Esophagus squamous epithelium (tissue), 5 donors: ENCODE measurements around the gene OPCML. TPM values are rescaled to one million over a fixed set of nuclear protein-coding genes. Genes with fewer than 3 reads are reported as not detected.

Source experiments
- DNase-seq: peaks from one replicate; lab custom pipeline; 2025; lab: John Stamatoyannopoulos, UW
- H3K27ac ChIP-seq, 4 donors: fragments of 200-600 bp; sonication (generic); one replicate each; pipeline ENCODE4 v1.5.1; 2016 to 2019; ENCODE audit warnings: mild to moderate bottlenecking in 1 of 4
- H3K27me3 ChIP-seq, 4 donors: fragments of 200-600 bp; sonication (generic); 1 replicate in 3 of 4; 2 replicates in 1 of 4; pipeline versions ENCODE4 v1.5.1 to v1.6.0; 2017 to 2021; ENCODE audit warnings: antibody characterized with exemption in 1 of 4
- H3K36me3 ChIP-seq, 3 donors: fragments of 200-600 bp; sonication (generic); one replicate each; pipeline ENCODE4 v1.5.1; 2016 to 2019
- H3K4me1 ChIP-seq, 3 donors: fragments of 200-600 bp; sonication (generic); one replicate each; pipeline ENCODE4 v1.5.1; 2017 to 2019
- H3K4me3 ChIP-seq, 4 donors: fragments of 200-600 bp; sonication (generic); 1 replicate in 3 of 4; 2 replicates in 1 of 4; pipeline ENCODE4 v1.5.1; 2016 to 2019; ENCODE audit warnings: mild to moderate bottlenecking in 2 of 4, moderate library complexity in 1 of 4
- H3K9me3 ChIP-seq, 3 donors: fragments of 200-600 bp; sonication (generic); one replicate each; pipeline ENCODE4 v1.5.1; 2016 to 2019
- POLR2A ChIP-seq, 4 donors: fragments of 450-650 bp; IDR thresholded peaks; one replicate each; pipeline ENCODE4 v1.6.1; 2017; ENCODE audit warnings: antibody characterized with exemption in 4 of 4, mild to moderate bottlenecking in 4 of 4, moderate library complexity in 3 of 4
- WGBS, 2 donors: methylation state at CpG; one replicate each; pipeline ENCODE4 v1.1.5; 2018; 5-methylcytosine and 5-hydroxymethylcytosine counted together
- intact Hi-C: fragments of 100-400 bp; cut with DNase I; formaldehyde crosslinking; loops from one replicate; pipeline ENCODE4 v1.15.0; 2022
- total RNA-seq, 4 donors: library from RNA; depleted of rRNA; stranded (reverse); fragments of >200 nt; gene quantifications; one replicate each; pipeline ENCODE4 v1.1.0, GENCODE V29; 2016
- TF ChIP-seq, protein P1 (sequence below), 6 experiments: fragments of 450-650 bp in 4 of 6; fragments of 200-600 bp in 2 of 6; sonication (generic) in 2 of 6; IDR thresholded peaks; one replicate each; pipeline ENCODE4 v1.5.1; 2016 to 2019; ENCODE audit warnings: antibody characterized with exemption in 6 of 6, mild to moderate bottlenecking in 4 of 6, moderate library complexity in 4 of 6
- donor health status: DM: yes; HTN: yes; CAD: no.

OPCML gene
- total RNA-seq, 4 donors from 2014 or later = under 0.01 TPM; not detected in 3

DNA sequence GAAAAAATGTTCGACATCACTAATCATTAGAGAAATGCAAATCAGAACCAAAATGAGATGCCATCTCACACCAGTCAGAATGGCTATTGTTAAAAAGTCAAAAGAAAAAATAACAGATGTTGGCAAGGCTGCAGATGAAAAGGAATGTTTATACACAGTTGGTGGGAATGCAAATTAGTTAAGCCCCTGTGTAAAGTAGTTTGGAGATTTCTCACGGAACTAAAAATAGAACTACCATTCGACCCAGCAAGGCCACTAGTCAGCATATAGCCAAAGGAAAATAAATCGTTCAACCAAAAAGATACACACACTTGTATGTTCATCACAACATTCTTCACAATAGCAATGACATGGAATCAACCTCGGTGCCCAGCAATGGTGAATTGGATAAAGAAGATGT is 503.2 kb downstream of the OPCML start:
- intact Hi-C loops = no loop called here
- TF ChIP-seq POLR2A (IDR thresholded peaks at IDR 0.05) = no peak
- TF ChIP-seq, protein P1, sequence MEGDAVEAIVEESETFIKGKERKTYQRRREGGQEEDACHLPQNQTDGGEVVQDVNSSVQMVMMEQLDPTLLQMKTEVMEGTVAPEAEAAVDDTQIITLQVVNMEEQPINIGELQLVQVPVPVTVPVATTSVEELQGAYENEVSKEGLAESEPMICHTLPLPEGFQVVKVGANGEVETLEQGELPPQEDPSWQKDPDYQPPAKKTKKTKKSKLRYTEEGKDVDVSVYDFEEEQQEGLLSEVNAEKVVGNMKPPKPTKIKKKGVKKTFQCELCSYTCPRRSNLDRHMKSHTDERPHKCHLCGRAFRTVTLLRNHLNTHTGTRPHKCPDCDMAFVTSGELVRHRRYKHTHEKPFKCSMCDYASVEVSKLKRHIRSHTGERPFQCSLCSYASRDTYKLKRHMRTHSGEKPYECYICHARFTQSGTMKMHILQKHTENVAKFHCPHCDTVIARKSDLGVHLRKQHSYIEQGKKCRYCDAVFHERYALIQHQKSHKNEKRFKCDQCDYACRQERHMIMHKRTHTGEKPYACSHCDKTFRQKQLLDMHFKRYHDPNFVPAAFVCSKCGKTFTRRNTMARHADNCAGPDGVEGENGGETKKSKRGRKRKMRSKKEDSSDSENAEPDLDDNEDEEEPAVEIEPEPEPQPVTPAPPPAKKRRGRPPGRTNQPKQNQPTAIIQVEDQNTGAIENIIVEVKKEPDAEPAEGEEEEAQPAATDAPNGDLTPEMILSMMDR (IDR thresholded peaks at IDR 0.05) = no peak
- no peak overlapping the region for H3K27ac ChIP-seq
- H3K9me3 ChIP-seq = no peaks in the 10 kb centered on the region
- H3K4me1 ChIP-seq = no peaks in the 10 kb centered on the region
- 45 to 50% methylated on average over 5 of the region's 5 CpGs for WGBS, 2 donors
- no peak overlapping the region for H3K4me3 ChIP-seq
- no peaks in the 10 kb centered on the region for H3K27me3 ChIP-seq
- H3K36me3 ChIP-seq = no peaks in the 10 kb centered on the region
- DNase-seq = no peak

DNA sequence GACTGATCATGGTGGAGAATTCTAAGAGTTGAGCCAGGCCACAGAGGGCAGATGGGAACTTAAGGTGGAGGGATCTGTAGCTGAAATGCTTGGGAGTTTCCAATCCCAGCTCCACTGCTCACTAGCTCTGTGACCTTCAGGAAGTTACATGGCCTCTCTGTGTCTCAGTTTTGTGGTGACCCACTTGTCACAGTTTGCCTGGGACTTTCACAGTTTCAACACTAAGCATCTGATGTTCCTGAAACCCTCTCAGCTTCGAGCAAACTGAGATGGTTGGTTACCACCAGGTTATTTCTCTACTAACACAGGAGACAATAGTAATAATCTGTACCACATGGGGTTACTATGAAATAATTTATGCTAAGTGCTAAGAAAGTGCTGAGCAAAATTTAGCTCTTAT is 505.3 kb downstream of the OPCML start:
- 40 to 83% methylated on average over 1 of the region's 1 CpG for WGBS, 2 donors
- Histone ChIP-seq H3K4me3 (no peak overlapping the region), H3K4me1 (no peaks in the 10 kb centered on the region), H3K36me3 (no peaks in the 10 kb centered on the region), H3K27ac (no peak overlapping the region), H3K9me3 (no peaks in the 10 kb centered on the region), H3K27me3 (no peaks in the 10 kb centered on the region)
- no peak for DNase-seq
- no peak for TF ChIP-seq POLR2A (IDR thresholded peaks at IDR 0.05)
- TF ChIP-seq, protein P1 (IDR thresholded peaks at IDR 0.05) = no peak
- intact Hi-C loops = no loop called here

DNA sequence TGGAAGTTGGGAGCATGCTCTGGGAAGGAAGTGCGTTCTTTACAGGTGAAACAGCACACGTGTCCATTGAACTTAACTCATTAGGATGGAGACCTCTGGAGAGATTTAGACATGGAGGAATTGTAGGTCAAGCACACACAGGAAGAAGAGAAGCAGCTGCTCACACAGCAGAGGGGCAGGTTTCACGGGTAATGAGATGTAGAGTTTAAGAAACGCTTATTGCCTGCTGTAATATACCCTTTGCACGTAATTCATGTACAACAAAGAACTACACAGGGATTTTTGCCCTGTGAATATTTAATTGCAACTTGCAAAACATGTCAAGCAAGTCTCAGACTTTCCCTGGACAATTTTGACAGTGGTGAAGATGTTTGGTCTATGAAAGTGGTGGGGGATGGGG is 508.0 kb downstream of the OPCML start:
- no peaks in the 10 kb centered on the region for H3K9me3 ChIP-seq
- H3K27me3 ChIP-seq = no peaks in the 10 kb centered on the region
- H3K4me3 ChIP-seq = no peak overlapping the region
- H3K36me3 ChIP-seq = no peaks in the 10 kb centered on the region
- intact Hi-C loops = no loop called here
- H3K4me1 ChIP-seq = no peaks in the 10 kb centered on the region
- 43 to 55% methylated on average over 5 of the region's 5 CpGs for WGBS, 2 donors
- no peak for TF ChIP-seq POLR2A (IDR thresholded peaks at IDR 0.05)
- TF ChIP-seq, protein P1 (IDR thresholded peaks at IDR 0.05) = no peak
- no peak overlapping the region for H3K27ac ChIP-seq
- no peak for DNase-seq

DNA sequence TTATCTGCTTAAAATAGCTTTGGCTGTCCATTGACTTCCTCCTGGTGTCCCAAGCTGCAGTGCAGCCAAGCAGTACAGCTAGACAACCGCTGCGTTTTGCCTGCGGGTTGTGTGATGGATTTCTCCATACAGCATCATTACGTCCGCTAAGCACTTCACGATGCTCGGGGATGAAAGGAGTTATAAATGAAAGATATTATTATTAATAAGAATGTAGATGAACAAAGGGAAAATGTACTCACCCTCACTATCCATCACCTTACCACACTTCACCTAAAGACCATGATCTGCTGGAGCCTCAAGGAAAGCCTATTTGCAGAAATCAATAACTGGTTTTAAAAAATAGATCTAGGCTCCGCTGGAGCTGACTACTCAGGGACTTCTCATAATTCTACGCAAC is 509.1 kb downstream of the OPCML start:
- 87 to 91% methylated on average over 9 of the region's 9 CpGs for WGBS, 2 donors
- H3K36me3 ChIP-seq = no peaks in the 10 kb centered on the region
- no peak overlapping the region for H3K27ac ChIP-seq
- intact Hi-C loops = no loop called here
- no peaks in the 10 kb centered on the region for H3K9me3 ChIP-seq
- H3K4me1 ChIP-seq = no peaks in the 10 kb centered on the region
- no peaks in the 10 kb centered on the region for H3K27me3 ChIP-seq
- no peak for DNase-seq
- H3K4me3 ChIP-seq = no peak overlapping the region
- TF ChIP-seq POLR2A (IDR thresholded peaks at IDR 0.05) = no peak
- TF ChIP-seq, protein P1 (IDR thresholded peaks at IDR 0.05) = no peak

DNA sequence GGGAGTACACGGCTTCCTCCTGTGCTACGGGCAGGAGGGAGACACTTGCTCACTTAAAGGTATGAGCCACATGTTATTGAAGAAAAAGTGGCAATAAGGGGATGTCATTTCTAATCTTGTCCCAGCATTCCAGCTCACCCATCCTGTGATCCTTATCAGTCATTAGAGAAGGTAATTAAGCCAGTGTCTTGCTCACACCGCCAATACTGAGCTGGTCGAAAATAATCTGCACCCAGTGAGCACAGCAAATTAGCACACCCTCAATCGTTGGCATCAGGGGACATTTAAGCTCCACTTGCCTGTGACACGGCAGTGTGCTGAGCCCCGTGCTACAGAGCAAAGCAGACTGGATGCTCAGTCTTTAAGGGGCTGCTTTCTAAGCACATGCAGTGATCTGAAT is 510.7 kb downstream of the OPCML start:
- no peak overlapping the region for H3K4me3 ChIP-seq
- H3K27ac ChIP-seq = no peak overlapping the region
- WGBS, 2 donors = 31 to 65% methylated on average over 5 of the region's 7 CpGs
- no peaks in the 10 kb centered on the region for H3K27me3 ChIP-seq
- H3K9me3 ChIP-seq = no peaks in the 10 kb centered on the region
- TF ChIP-seq, protein P1 (IDR thresholded peaks at IDR 0.05) = no peak
- no peak for TF ChIP-seq POLR2A (IDR thresholded peaks at IDR 0.05)
- H3K36me3 ChIP-seq = no peaks in the 10 kb centered on the region
- intact Hi-C loops = no loop called here
- H3K4me1 ChIP-seq = no peaks in the 10 kb centered on the region
- no peak for DNase-seq
